ENCODE data around the gene VILL.

VILL gene

GRCh38 chr3:37997342-37997741 is 6.8 kb downstream of the VILL start:
- Histone ChIP-seq H2AFZ (ENCODE audit: low read depth, low read length) (no peak overlapping the region), H3K9me3 (ENCODE audit: insufficient read depth, low read length, severe bottlenecking) (no peaks in the 10 kb centered on the region), H3K4me2 (ENCODE audit: insufficient read depth, low read length) (no peak overlapping the region), H3K79me2 (ENCODE audit: insufficient read depth, low read length) (peaks cover 18% of the 10 kb centered on the region), H3K36me3 (ENCODE audit: insufficient read depth, low read length) (peaks cover 67% of the 10 kb centered on the region), H3K4me3 (ENCODE audit: low read depth in 1 of 2, low read length in 2 of 2) (no peak overlapping the region), H3K27me3 (ENCODE audit: insufficient read depth, low read length, poor library complexity) (no peaks in the 10 kb centered on the region), H3K9ac (ENCODE audit: low read depth, low read length) (no peak overlapping the region), H3K27ac (ENCODE audit: low read length) (no peak overlapping the region), H4K20me1 (ENCODE audit: insufficient read depth, low read length) (0 out of 2 replicates have a peak, but pooled peaks cover 5% of the 10 kb centered on the region), H3K4me1 (ENCODE audit: insufficient read depth, low read length) (peaks cover 30% of the 10 kb centered on the region)
- no peak for TF ChIP-seq EZH2 (IDR thresholded peaks at IDR 0.05; ENCODE audit: borderline replicate concordance, low read depth, low read length, severe bottlenecking)
- TF ChIP-seq CTCF (IDR thresholded peaks at IDR 0.05; ENCODE audit: borderline replicate concordance, extremely low read depth, low read length, poor library complexity, severe bottlenecking): no peak
- no peak for ATAC-seq (ENCODE audit: insufficient read depth, low read depth)
- no peak for DNase-seq

DNA sequence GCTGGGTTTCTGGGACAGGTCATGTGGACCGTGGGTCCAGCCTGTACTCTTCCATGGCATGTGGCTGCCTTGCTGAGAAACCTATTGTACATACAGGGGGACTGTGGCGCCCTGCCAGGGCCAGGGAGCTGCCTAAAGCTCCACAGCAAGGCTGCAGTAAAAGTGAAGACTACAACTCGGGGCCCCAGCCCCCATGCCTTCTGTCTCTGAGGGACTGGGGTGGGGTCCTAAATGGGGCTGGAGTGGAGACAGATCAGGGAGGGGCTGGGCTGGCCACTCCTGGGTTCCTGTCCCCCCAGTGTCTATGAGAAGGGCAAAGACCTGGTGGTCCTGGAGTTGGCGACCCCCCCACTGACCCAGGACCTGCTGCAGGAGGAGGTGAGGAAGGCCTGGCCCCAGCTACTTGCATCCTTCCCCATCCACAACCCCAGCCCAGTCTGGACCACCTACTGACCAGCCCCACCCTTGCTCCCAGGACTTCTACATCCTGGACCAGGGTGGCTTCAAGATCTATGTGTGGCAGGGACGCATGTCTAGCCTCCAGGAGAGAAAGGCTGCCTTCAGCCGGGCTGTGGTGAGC is 7.3 kb downstream of the VILL start:
- peaks cover 30% of the 10 kb centered on the region for H3K4me1 ChIP-seq (ENCODE audit: insufficient read depth, low read length)
- H3K27me3 ChIP-seq (ENCODE audit: insufficient read depth, low read length, poor library complexity): no peaks in the 10 kb centered on the region
- H3K27ac ChIP-seq (ENCODE audit: low read length): no peak overlapping the region
- DNase-seq (no peak), ATAC-seq (ENCODE audit: insufficient read depth, low read depth) (no peak)
- H3K79me2 ChIP-seq (ENCODE audit: insufficient read depth, low read length): peaks cover 18% of the 10 kb centered on the region
- H3K9ac ChIP-seq (ENCODE audit: low read depth, low read length): no peak overlapping the region
- no peak overlapping the region for H2AFZ ChIP-seq (ENCODE audit: low read depth, low read length)
- peaks cover 72% of the 10 kb centered on the region for H3K36me3 ChIP-seq (ENCODE audit: insufficient read depth, low read length)
- TF ChIP-seq EZH2 (IDR thresholded peaks at IDR 0.05; ENCODE audit: borderline replicate concordance, low read depth, low read length, severe bottlenecking) (no peak), CTCF (IDR thresholded peaks at IDR 0.05; ENCODE audit: borderline replicate concordance, extremely low read depth, low read length, poor library complexity, severe bottlenecking) (no peak)
- H4K20me1 ChIP-seq (ENCODE audit: insufficient read depth, low read length): 0 out of 2 replicates have a peak, but pooled peaks cover 5% of the 10 kb centered on the region
- H3K9me3 ChIP-seq (ENCODE audit: insufficient read depth, low read length, severe bottlenecking): no peaks in the 10 kb centered on the region
- H3K4me2 ChIP-seq (ENCODE audit: insufficient read depth, low read length): no peak overlapping the region
- H3K4me3 ChIP-seq (ENCODE audit: low read depth in 1 of 2, low read length in 2 of 2): no peak overlapping the region

- Histone ChIP-seq H3K9ac (ENCODE audit: low read depth, low read length) (no peak overlapping the region), H3K27me3 (ENCODE audit: insufficient read depth, low read length, poor library complexity) (no peaks in the 10 kb centered on the region)
Observed at GRCh38 chr3:37999836-38000235, 9.2 kb downstream of the VILL start.

More at GRCh38 chr3:37999836-38000235, 9.2 kb downstream of the VILL start:
- Histone ChIP-seq H3K79me2 (ENCODE audit: insufficient read depth, low read length) (peaks cover 10% of the 10 kb centered on the region), H3K27ac (ENCODE audit: low read length) (no peak overlapping the region), H3K9me3 (ENCODE audit: insufficient read depth, low read length, severe bottlenecking) (no peaks in the 10 kb centered on the region), H3K4me2 (ENCODE audit: insufficient read depth, low read length) (no peak overlapping the region), H4K20me1 (ENCODE audit: insufficient read depth, low read length) (peaks cover 19% of the 10 kb centered on the region), H3K4me3 (ENCODE audit: low read depth in 1 of 2, low read length in 2 of 2) (no peak overlapping the region), H3K4me1 (ENCODE audit: insufficient read depth, low read length) (peaks cover 17% of the 10 kb centered on the region), H3K36me3 (ENCODE audit: insufficient read depth, low read length) (peaks cover 92% of the 10 kb centered on the region), H2AFZ (ENCODE audit: low read depth, low read length) (no peak overlapping the region)
- TF ChIP-seq EZH2 (IDR thresholded peaks at IDR 0.05; ENCODE audit: borderline replicate concordance, low read depth, low read length, severe bottlenecking) (no peak), CTCF (IDR thresholded peaks at IDR 0.05; ENCODE audit: borderline replicate concordance, extremely low read depth, low read length, poor library complexity, severe bottlenecking) (no peak)
- ATAC-seq (ENCODE audit: insufficient read depth, low read depth) (no peak), DNase-seq (no peak)
